GM19239 (cell line): Measurements from ENCODE around the gene MAP3K8.

Experiments
- DNase-seq: peaks from one replicate; pipeline ENCODE4 v3.0.0; 2011; ENCODE audit warnings: low spot score; ENCODE audit not compliant: insufficient read length
- FAIRE-seq: peaks from 2 replicates; lab custom pipeline; 2011; peaks lifted over from hg19 to GRCh38; lab: Jason Lieb, UNC

The MAP3K8 gene

GRCh38 chr10:30433730-30434272 lies at the start of gene MAP3K8:
MAP3K8 (plus strand) TSS chr10:30434184; CDS start chr10:30438939, 4,755 bp downstream.
- FAIRE-seq: peak; percentile 82
- DNase-seq: no peak

- DNase-seq (no peak), FAIRE-seq (no peak)
Observed at GRCh38 chr10:30384701-30385201, 49.2 kb upstream of the MAP3K8 start.

- DNase-seq (no peak), FAIRE-seq (no peak)
Observed at GRCh38 chr10:30386801-30387588, 47.0 kb upstream of the MAP3K8 start.

- no peak for DNase-seq
- no peak for FAIRE-seq
Observed at GRCh38 chr10:30387646-30388243, 46.2 kb upstream of the MAP3K8 start.

- FAIRE-seq (no peak), DNase-seq (no peak)
Observed at GRCh38 chr10:30389543-30389942, 44.4 kb upstream of the MAP3K8 start.

- no peak for FAIRE-seq
- DNase-seq: no peak
Observed at GRCh38 chr10:30390207-30390606, 43.8 kb upstream of the MAP3K8 start.

GRCh38 chr10:30391266-30391665 lies 42.7 kb upstream of the MAP3K8 start:
- DNase-seq (no peak), FAIRE-seq (no peak)

- FAIRE-seq: peak; percentile 93
- DNase-seq: peak; percentile 84
Observed at GRCh38 chr10:30392564-30392990, 41.4 kb upstream of the MAP3K8 start.

GRCh38 chr10:30396293-30396692 lies 37.7 kb upstream of the MAP3K8 start:
- no peak for DNase-seq
- no peak for FAIRE-seq

- no peak for FAIRE-seq
- no peak for DNase-seq
Observed at GRCh38 chr10:30396698-30397097, 37.3 kb upstream of the MAP3K8 start.

- no peak for DNase-seq
- FAIRE-seq: no peak
Observed at GRCh38 chr10:30398193-30398592, 35.8 kb upstream of the MAP3K8 start.

GRCh38 chr10:30398788-30399187 lies 35.2 kb upstream of the MAP3K8 start:
- FAIRE-seq: no peak
- no peak for DNase-seq

GRCh38 chr10:30403494-30403893 lies 30.5 kb upstream of the MAP3K8 start:
- no peak for FAIRE-seq

GRCh38 chr10:30404540-30404939 lies 29.4 kb upstream of the MAP3K8 start:
- FAIRE-seq (no peak), DNase-seq (no peak)

More at GRCh38 chr10:30403494-30403893, 30.5 kb upstream of the MAP3K8 start:
- no peak for DNase-seq

GRCh38 chr10:30411263-30411662 lies 22.7 kb upstream of the MAP3K8 start:
- FAIRE-seq (peak; percentile 28), DNase-seq (no peak)

GRCh38 chr10:30412901-30413300 lies 21.1 kb upstream of the MAP3K8 start:
- DNase-seq: no peak
- no peak for FAIRE-seq

GRCh38 chr10:30413996-30414576 lies 19.9 kb upstream of the MAP3K8 start:
- DNase-seq (no peak), FAIRE-seq (peak; percentile 96)

- FAIRE-seq (peak; percentile 68), DNase-seq (no peak)
Observed at GRCh38 chr10:30415593-30415992, 18.4 kb upstream of the MAP3K8 start.

- DNase-seq: no peak
- FAIRE-seq: peak; percentile 52
Observed at GRCh38 chr10:30417301-30417700, 16.7 kb upstream of the MAP3K8 start.

GRCh38 chr10:30420266-30420665 lies 13.7 kb upstream of the MAP3K8 start:
- peak; percentile 82 for FAIRE-seq

GRCh38 chr10:30420766-30421165 lies 13.2 kb upstream of the MAP3K8 start:
- peak; percentile 73 for FAIRE-seq
- no peak for DNase-seq

More at GRCh38 chr10:30420266-30420665, 13.7 kb upstream of the MAP3K8 start:
- DNase-seq: no peak
